Kidney (tissue), 14 donors: ENCODE data around the gene GET3. TPM values are rescaled to one million over a fixed set of nuclear protein-coding genes. Genes with fewer than 3 reads are reported as not detected.
A peak's percentile ranks its signal among the peaks of the same experiment; 100 is the strongest.

ENCODE experiments used
- DNase-seq, 5 donors: peaks; one replicate each; pipeline ENCODE4 v3.0.0-alpha.2; 2013 to 2020
- FAIRE-seq: peaks from 2 replicates; lab custom pipeline; 2012; peaks lifted over from hg19 to GRCh38; lab: Jason Lieb, UNC
- H3K27ac ChIP-seq, 2 donors: one replicate each; pipeline ENCODE4 v1.7.0; 2013; ENCODE audit warnings: low read depth in 2 of 2, low read length in 2 of 2, inconsistent platforms in 1 of 2
- H3K27me3 ChIP-seq: one replicate; pipeline ENCODE4 v1.7.1; 2013; ENCODE audit warnings: low read length, inconsistent platforms; ENCODE audit not compliant: control insufficient read depth, insufficient read depth
- H3K36me3 ChIP-seq, 3 donors: one replicate each; pipeline versions ENCODE4 v1.7.0 to v1.7.1; 2013; ENCODE audit warnings: low read length in 3 of 3, control low read depth in 1 of 3, inconsistent platforms in 1 of 3; ENCODE audit not compliant: insufficient read depth in 3 of 3, control insufficient read depth in 2 of 3
- H3K4me1 ChIP-seq, 3 donors: one replicate each; pipeline versions ENCODE4 v1.7.0 to v1.7.1; 2013; ENCODE audit warnings: low read length in 3 of 3, inconsistent platforms in 1 of 3, low read depth in 1 of 3; ENCODE audit not compliant: control insufficient read depth in 2 of 3, insufficient read depth in 2 of 3
- H3K4me3 ChIP-seq, 3 donors: one replicate each; pipeline versions ENCODE4 v1.7.0 to v1.8.1; 2013; ENCODE audit warnings: low read length in 3 of 3, control low read depth in 1 of 3, inconsistent platforms in 1 of 3
- H3K9ac ChIP-seq, 3 donors: one replicate each; pipeline versions ENCODE4 v1.7.0 to v1.7.1; 2013; ENCODE audit warnings: low read length in 3 of 3, control low read depth in 1 of 3, inconsistent platforms in 1 of 3
- H3K9me3 ChIP-seq, 3 donors: one replicate each; pipeline versions ENCODE4 v1.7.0 to v1.7.1; 2013; ENCODE audit warnings: low read length in 3 of 3, control low read depth in 1 of 3, inconsistent platforms in 1 of 3; ENCODE audit not compliant: control insufficient read depth in 2 of 3, insufficient read depth in 1 of 3
- CTCF ChIP-seq: IDR thresholded peaks from 3 replicates; pipeline ENCODE4 v1.5.1; 2012; ENCODE audit warnings: mild to moderate bottlenecking, moderate library complexity, borderline replicate concordance; ENCODE audit not compliant: insufficient read depth; ENCODE audit errors: extremely low read depth
- intact Hi-C: fragments of 100-400 bp; cut with DNase I; formaldehyde crosslinking; loops from one replicate; pipeline ENCODE4 v1.11.1; 2022
- polyA plus RNA-seq: library from polyadenylated mRNA; stranded (reverse); fragments of 350-450 nt; fragmentation: Illumina TruSeq; extraction: RNeasy Lipid Tissue Mini Kit (QIAGEN cat#74804); gene quantifications from one replicate; pipeline ENCODE4 v1.2.3, GENCODE V29; 2014; ENCODE audit warnings: low read depth, low replicate concordance; ENCODE audit not compliant: insufficient read depth
- total RNA-seq: library from RNA; stranded (reverse); fragmentation: NEBNext Ultra II Directional; extraction: Animal tissue kit (Norgen Biotek cat#: 25700); gene quantifications from one replicate; pipeline ENCODE4 v1.2.1, GENCODE V29; 2021
- donor health status: control.
- donor health status: control.
- donor health status: control.
- donor health status: control.
- donor health status: control.
- donor health status: DM: yes; HTN: yes; CAD: no.
- donor health status: Normal renal cell carcinoma (clear cell type).

Gene GET3
- total and polyA plus RNA-seq, 2 donors from 2014 or later: 71.3 to 132 TPM

DNA sequence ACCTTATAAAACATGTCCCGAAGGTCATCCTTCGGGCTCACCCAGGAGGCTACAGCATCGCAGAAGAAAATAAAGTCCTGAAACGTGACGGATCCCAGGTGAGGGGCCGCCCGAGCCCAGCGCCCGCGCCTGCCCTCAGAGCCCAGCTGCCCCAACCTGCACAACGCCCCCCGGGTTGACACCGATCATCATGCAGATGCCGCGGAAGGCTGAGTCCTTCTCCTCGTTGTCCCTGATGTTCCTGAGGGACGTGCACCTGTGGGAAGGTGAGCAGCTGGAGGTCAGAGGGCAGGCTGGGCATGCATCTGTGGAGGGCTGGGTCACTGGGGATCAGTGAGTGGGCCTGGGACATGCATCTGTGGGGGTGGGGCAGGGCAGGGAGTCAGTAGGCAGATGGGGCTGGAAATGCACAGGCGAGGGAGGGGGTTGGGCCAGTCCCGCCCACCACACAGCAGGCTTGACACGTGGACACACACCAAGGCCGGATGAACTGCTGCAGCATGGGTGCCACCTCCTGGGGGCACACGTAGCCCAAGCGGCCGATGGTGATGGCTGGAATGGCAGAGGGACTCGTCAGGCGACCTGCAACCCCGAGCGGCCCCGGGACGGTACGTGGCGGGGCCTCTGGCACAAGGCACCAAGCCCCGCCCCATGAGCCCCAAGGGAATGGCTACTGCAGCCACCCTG lies 35.6 kb upstream of the GET3 start:
- FAIRE-seq (no peak), DNase-seq (no peak)
- Histone ChIP-seq H3K9ac (no peak overlapping the region), H3K27me3 (no peaks in the 10 kb centered on the region), H3K4me1 (peaks cover 0 to 2% (median 0%) of the 10 kb centered on the region in 3 donors), H3K36me3 (peaks cover 2 to 48% (median 23%) of the 10 kb centered on the region in 3 donors), H3K4me3 (no peak overlapping the region), H3K9me3 (no peaks in the 10 kb centered on the region), H3K27ac (no peak overlapping the region)
- no peak for TF ChIP-seq CTCF
- intact Hi-C loops: no loop called here

DNA sequence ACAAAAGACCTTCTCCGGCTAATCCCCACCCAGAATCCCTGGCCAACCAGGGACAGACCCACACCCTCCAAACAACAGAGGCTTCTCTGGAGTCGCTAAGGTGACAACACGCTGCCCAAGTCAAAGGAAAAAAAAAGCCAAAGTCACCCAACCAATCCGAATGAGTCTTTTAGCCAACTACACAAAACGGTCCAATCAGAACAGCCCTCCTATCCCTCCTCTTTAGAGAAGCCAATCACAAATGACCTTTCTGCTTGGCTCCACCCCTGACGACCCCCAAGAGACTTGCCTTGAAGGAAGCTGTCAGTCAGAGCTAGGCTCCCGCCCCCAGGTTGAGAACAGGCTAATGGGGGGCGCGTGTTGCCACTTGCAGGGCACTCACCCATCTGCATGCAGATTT lies 34.3 kb upstream of the GET3 start:
- FAIRE-seq: no peak
- no peak for TF ChIP-seq CTCF
- intact Hi-C loops: no loop called here
- no peak overlapping the region for H3K27ac ChIP-seq
- H3K4me3 ChIP-seq: no peak overlapping the region
- no peaks in the 10 kb centered on the region for H3K27me3 ChIP-seq
- peak in 3 of 5 donors; percentile 41 to 67 (median 55) for DNase-seq
- H3K36me3 ChIP-seq: peaks cover 2 to 48% (median 23%) of the 10 kb centered on the region in 3 donors
- no peak overlapping the region for H3K9ac ChIP-seq
- no peaks in the 10 kb centered on the region for H3K9me3 ChIP-seq
- no peaks in the 10 kb centered on the region for H3K4me1 ChIP-seq

- no peak overlapping the region for H3K9ac ChIP-seq
- no peak for TF ChIP-seq CTCF
- no peak overlapping the region for H3K4me3 ChIP-seq
- no peak overlapping the region for H3K27ac ChIP-seq
- no peaks in the 10 kb centered on the region for H3K27me3 ChIP-seq
- FAIRE-seq: no peak
- no peak for DNase-seq
- H3K36me3 ChIP-seq: peaks cover 4 to 58% (median 25%) of the 10 kb centered on the region in 3 donors
- intact Hi-C loops: no loop called here
- H3K9me3 ChIP-seq: no peaks in the 10 kb centered on the region
- H3K4me1 ChIP-seq: no peaks in the 10 kb centered on the region
Measured at GRCh38 chr19:12705169-12705568, 32.1 kb upstream of the GET3 start.
